ENCODE results near the gene CBFA2T2.
"Not testable (repeated sequence)": the region's sequence is repeated elsewhere in the genome, so short reads cannot be mapped to it uniquely, and the experiment has no call there.

CBFA2T2 gene

GRCh38 chr20:33697129-33697528 is 207.2 kb downstream of the CBFA2T2 start:
- DNase-seq (ENCODE audit: low read depth in 2 of 2) = no peak

- not testable (repeated sequence) for DNase-seq (ENCODE audit: low read depth in 2 of 2)
Measured at GRCh38 chr20:33698966-33699365, 209.1 kb downstream of the CBFA2T2 start.

Measured in stimulated activated CD8-positive, alpha-beta memory T cell treated with anti-CD3 and anti-CD28 coated beads, Interleukin-15, amount 100 ng/mL, for 48 hours (primary cell).